Breast epithelium (tissue), 3 donors: ENCODE data around the gene GPR65.

Experiments used
- CTCF ChIP-seq, 3 donors: fragments of 450-650 bp; IDR thresholded peaks; one replicate each; pipeline ENCODE4 v1.5.1; 2016 to 2017; ENCODE audit warnings: antibody characterized with exemption in 3 of 3, mild to moderate bottlenecking in 3 of 3, moderate library complexity in 3 of 3
- POLR2A ChIP-seq: fragments of 450-650 bp; IDR thresholded peaks from one replicate; pipeline ENCODE4 v1.6.1; 2016; ENCODE audit warnings: antibody characterized with exemption, mild to moderate bottlenecking, moderate library complexity

- TF ChIP-seq POLR2A (no peak), CTCF (IDR thresholded peaks at IDR 0.05) (no peak)
Measured at GRCh38 chr14:88023658-88024187, 18.8 kb downstream of the GPR65 start.
